A673 (cell line): ENCODE results near the gene CIBAR2. TPM values are rescaled to one million over a fixed set of nuclear protein-coding genes. Genes with fewer than 3 reads are reported as not detected.

Experiments used
- BruUV-seq: library from RNA; stranded (reverse); fragments of 400-500 nt; replicated peaks from 2 replicates; lab custom pipeline; 2021; lab: Mats Ljungman, UMichigan
- CTCF ChIA-PET: fragments of 300-600 bp; sonication (Branson Sonifier 250); formaldehyde crosslinking; loops from one replicate; lab custom pipeline; 2022; ENCODE audit warnings: antibody characterized with exemption; lab: Charles Lee
- POLR2A ChIA-PET: fragments of 300-600 bp; sonication (Branson Sonifier 250); formaldehyde crosslinking; loops from one replicate; lab custom pipeline; 2022; ENCODE audit warnings: antibody characterized with exemption; ENCODE audit not compliant: low non-redundant PET; lab: Charles Lee
- DNase-seq: peaks from one replicate; pipeline ENCODE4 v3.0.0-alpha.2; 2015; ENCODE audit warnings: low spot score
- H3K27ac ChIP-seq: fragments of 200-600 bp; sonication (generic); 2 replicates; pipeline ENCODE4 v1.5.1; 2016; ENCODE audit warnings: mixed run types, low read depth, mild to moderate bottlenecking, mixed read lengths, antibody characterized with exemption, low read length; ENCODE audit not compliant: poor library complexity, severe bottlenecking
- H3K27me3 ChIP-seq: fragments of 200-600 bp; sonication (generic); replicated peaks from 2 replicates; pipeline ENCODE4 v1.6.1; 2017; ENCODE audit warnings: mixed run types, low read depth, mild to moderate bottlenecking, mixed read lengths, antibody characterized with exemption, low read length; ENCODE audit not compliant: insufficient read depth, poor library complexity
- H3K36me3 ChIP-seq: fragments of 200-600 bp; sonication (generic); 2 replicates; pipeline ENCODE4 v1.6.1; 2016; ENCODE audit warnings: mixed run types, mild to moderate bottlenecking, mixed read lengths, antibody characterized with exemption, low read length; ENCODE audit not compliant: insufficient read depth, poor library complexity, severe bottlenecking
- H3K4me1 ChIP-seq: fragments of 200-600 bp; sonication (generic); 2 replicates; pipeline ENCODE4 v1.6.1; 2017; ENCODE audit warnings: mixed run types, mild to moderate bottlenecking, mixed read lengths, antibody characterized with exemption, low read length; ENCODE audit not compliant: insufficient read depth, poor library complexity, severe bottlenecking
- H3K4me3 ChIP-seq: fragments of 200-600 bp; sonication (generic); 2 replicates; pipeline ENCODE4 v1.5.1; 2016; ENCODE audit warnings: low read depth, mixed run types, mild to moderate bottlenecking, mixed read lengths, low read length; ENCODE audit not compliant: poor library complexity, severe bottlenecking
- H3K9me3 ChIP-seq: fragments of 200-600 bp; sonication (generic); 2 replicates; pipeline ENCODE4 v1.6.1; 2016; ENCODE audit warnings: mixed run types, low read depth, mild to moderate bottlenecking, mixed read lengths, antibody characterized with exemption, low read length; ENCODE audit not compliant: poor library complexity, severe bottlenecking
- CTCF ChIP-seq: fragments of 300-800, 200-600 bp; sonication (generic); conservative IDR thresholded peaks from 2 replicates; pipeline ENCODE4 v1.5.1; 2017; ENCODE audit warnings: low read depth, mild to moderate bottlenecking, antibody characterized with exemption, low read length, moderate library complexity, mixed read lengths
- EZH2 ChIP-seq: fragments of 200-600 bp; sonication (generic); IDR thresholded peaks from 2 replicates; pipeline ENCODE4 v1.6.1; 2017; ENCODE audit warnings: borderline replicate concordance, low read depth, mild to moderate bottlenecking, mixed read lengths, antibody characterized with exemption, low read length; ENCODE audit not compliant: poor library complexity, severe bottlenecking
- intact Hi-C: fragments of 100-400 bp; cut with micrococcal nuclease; formaldehyde crosslinking; loops from one replicate; pipeline ENCODE4 v1.10.0; 2022; ENCODE audit not compliant: unreplicated experiment
- total RNA-seq: library from RNA; stranded (reverse); gene quantifications from 2 replicates; pipeline ENCODE4 v1.2.3, GENCODE V29; 2021

Gene CIBAR2
- total RNA-seq, 1 experiment from 2014 or later: not detected

- ChIA-PET POLR2A (no interaction called here), CTCF (no interaction called here)
- intact Hi-C loops: no loop called here
- no peak for DNase-seq
- Histone ChIP-seq H3K27me3 (no peaks in the 10 kb centered on the region), H3K4me3 (no peak overlapping the region), H3K4me1 (peaks cover 6% of the 10 kb centered on the region), H3K36me3 (no peaks in the 10 kb centered on the region), H3K9me3 (no peaks in the 10 kb centered on the region), H3K27ac (no peak overlapping the region)
- BruUV-seq: no TSS peak
- no peak for TF ChIP-seq EZH2
- TF ChIP-seq CTCF: no peak
These were observed 62.5 kb downstream of the CIBAR2 start for GRCh38 chr16:85049706-85050305.

GRCh38 chr16:85048921-85049562 is 63.2 kb downstream of the CIBAR2 start:
- Histone ChIP-seq H3K27me3 (no peaks in the 10 kb centered on the region), H3K9me3 (no peaks in the 10 kb centered on the region), H3K36me3 (no peaks in the 10 kb centered on the region), H3K27ac (no peak overlapping the region), H3K4me1 (peaks cover 6% of the 10 kb centered on the region), H3K4me3 (no peak overlapping the region)
- BruUV-seq: no TSS peak
- DNase-seq: no peak
- POLR2A ChIA-PET: interaction anchor here (0.6 kb wide), 1 partner anchor 12 kb away, joined by 4 read pairs; no protein-coding TSS in a partner anchor
- intact Hi-C loops: no loop called here
- CTCF ChIA-PET: no interaction called here
- TF ChIP-seq CTCF: no peak
- TF ChIP-seq EZH2: no peak

Other genes with a start within 250 kb of the CIBAR2 start
- gene ZDHHC7, start 100.9 kb downstream of the CIBAR2 start, total RNA-seq: 42.5 and 43.5 TPM in 2 replicates
- 2.8 and 2.9 TPM in 2 replicates for gene KIAA0513, start 84.7 kb downstream of the CIBAR2 start, total RNA-seq